Urinary bladder (tissue), 4 donors: ENCODE results near the gene CHCHD6. TPM values are rescaled to one million over a fixed set of nuclear protein-coding genes. Genes with fewer than 3 reads are reported as not detected.

Experiments
- DNase-seq: peaks from one replicate; pipeline ENCODE4 v3.0.0-alpha.2; 2015; ENCODE audit errors: extremely low spot score
- H3K27ac ChIP-seq: one replicate; pipeline ENCODE4 v1.5.1; 2013; ENCODE audit warnings: low read depth, mild to moderate bottlenecking, moderate library complexity
- H3K36me3 ChIP-seq: one replicate; pipeline ENCODE4 v1.6.1; 2013; ENCODE audit warnings: mild to moderate bottlenecking, moderate library complexity; ENCODE audit not compliant: insufficient read depth
- H3K4me1 ChIP-seq: one replicate; pipeline ENCODE4 v1.6.1; 2013; ENCODE audit warnings: mild to moderate bottlenecking, moderate library complexity; ENCODE audit not compliant: insufficient read depth
- H3K4me3 ChIP-seq: one replicate; pipeline ENCODE4 v1.5.1; 2013; ENCODE audit warnings: low read depth, low read length
- WGBS: extraction: QIAGEN DNeasy Blood & Tissue Kit; methylation state at CpG from one replicate; pipeline ENCODE4 v1.1.7; 2013; 5-methylcytosine and 5-hydroxymethylcytosine counted together
- polyA plus RNA-seq: library from polyadenylated mRNA; stranded (reverse); fragments of 200-250 nt; gene quantifications from one replicate; pipeline ENCODE4 v1.2.3, GENCODE V29; 2013
- total RNA-seq: library from RNA; depleted of rRNA; stranded (reverse); fragments of >200 nt; gene quantifications from one replicate; pipeline ENCODE4 v1.2.3, GENCODE V29; 2014
- donor health status: healthy with polysubstance abuse.
- donor health status: healthy.

Gene CHCHD6
- total and polyA plus RNA-seq, 2 donors = 5.4 to 20.9 TPM

- whole genome bisulfite sequencing = 91% methylated on average over 10 of the region's 10 CpGs
- H3K4me1 ChIP-seq = no peaks in the 10 kb centered on the region
- no peak for DNase-seq
- H3K27ac ChIP-seq = no peak overlapping the region
- no peaks in the 10 kb centered on the region for H3K36me3 ChIP-seq
- H3K4me3 ChIP-seq = no peak overlapping the region
Observed at GRCh38 chr3:126836220-126836860, 132.3 kb downstream of the CHCHD6 start.

GRCh38 chr3:126837773-126838172 lies 133.7 kb downstream of the CHCHD6 start:
- H3K27ac ChIP-seq = no peak overlapping the region
- H3K4me3 ChIP-seq = no peak overlapping the region
- no peak for DNase-seq
- no peaks in the 10 kb centered on the region for H3K36me3 ChIP-seq
- H3K4me1 ChIP-seq = no peaks in the 10 kb centered on the region
- WGBS = 89% methylated on average over 4 of the region's 4 CpGs

- H3K4me3 ChIP-seq = no peak overlapping the region
- no peak for DNase-seq
- H3K4me1 ChIP-seq = no peaks in the 10 kb centered on the region
- H3K27ac ChIP-seq = no peak overlapping the region
- WGBS = 89% methylated on average over 2 of the region's 2 CpGs
- no peaks in the 10 kb centered on the region for H3K36me3 ChIP-seq
Observed at GRCh38 chr3:126845920-126846715, 142.1 kb downstream of the CHCHD6 start.

DNA sequence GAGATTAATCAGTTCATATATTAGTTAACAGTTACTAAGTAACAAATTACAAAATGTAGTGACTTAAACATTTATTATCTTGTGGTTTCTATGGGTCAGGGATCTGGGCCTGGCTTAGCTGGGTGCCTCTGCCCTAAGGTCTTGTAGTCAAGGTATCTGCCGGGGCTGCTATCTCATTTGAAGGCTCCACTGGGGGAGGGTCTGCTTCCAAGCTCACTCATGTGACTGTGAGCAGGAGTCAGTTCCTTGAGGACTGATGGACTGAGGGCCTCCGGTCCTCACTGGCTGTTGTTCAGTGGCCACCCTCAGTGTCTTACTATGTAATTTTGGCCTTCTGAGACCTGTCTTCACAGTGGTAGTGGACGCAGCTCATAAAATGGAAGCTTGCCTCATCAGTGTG lies 143.0 kb downstream of the CHCHD6 start:
- Histone ChIP-seq H3K4me1 (no peaks in the 10 kb centered on the region), H3K36me3 (no peaks in the 10 kb centered on the region), H3K27ac (no peak overlapping the region), H3K4me3 (no peak overlapping the region)
- DNase-seq = no peak
- WGBS = 99% methylated on average over 3 of the region's 3 CpGs

- Histone ChIP-seq H3K27ac (no peak overlapping the region), H3K4me1 (no peaks in the 10 kb centered on the region), H3K36me3 (no peaks in the 10 kb centered on the region), H3K4me3 (no peak overlapping the region)
- no peak for DNase-seq
- WGBS = 93% methylated on average over 6 of the region's 6 CpGs
Observed at GRCh38 chr3:126848991-126849390, 145.0 kb downstream of the CHCHD6 start.

- H3K36me3 ChIP-seq = no peaks in the 10 kb centered on the region
- 97% methylated on average over 6 of the region's 6 CpGs for WGBS
- no peak for DNase-seq
Observed at GRCh38 chr3:126849768-126850167, 145.7 kb downstream of the CHCHD6 start.

GRCh38 chr3:126850370-126851085 lies 146.5 kb downstream of the CHCHD6 start:
- Histone ChIP-seq H3K4me1 (no peaks in the 10 kb centered on the region), H3K36me3 (no peaks in the 10 kb centered on the region), H3K27ac (no peak overlapping the region), H3K4me3 (no peak overlapping the region)
- DNase-seq = no peak
- 56% methylated on average over 10 of the region's 10 CpGs for WGBS

More at GRCh38 chr3:126849768-126850167, 145.7 kb downstream of the CHCHD6 start:
- no peak overlapping the region for H3K4me3 ChIP-seq
- H3K27ac ChIP-seq = no peak overlapping the region
- H3K4me1 ChIP-seq = no peaks in the 10 kb centered on the region

GRCh38 chr3:126851382-126851781 lies 147.3 kb downstream of the CHCHD6 start:
- Histone ChIP-seq H3K36me3 (no peaks in the 10 kb centered on the region), H3K4me1 (no peaks in the 10 kb centered on the region), H3K27ac (no peak overlapping the region), H3K4me3 (no peak overlapping the region)
- no peak for DNase-seq
- WGBS = 95% methylated on average over 6 of the region's 6 CpGs

GRCh38 chr3:126851934-126852333 lies 147.9 kb downstream of the CHCHD6 start:
- Histone ChIP-seq H3K36me3 (no peaks in the 10 kb centered on the region), H3K27ac (no peak overlapping the region), H3K4me1 (no peaks in the 10 kb centered on the region), H3K4me3 (no peak overlapping the region)
- WGBS = 96% methylated on average over 6 of the region's 6 CpGs
- DNase-seq = no peak

- Histone ChIP-seq H3K4me1 (no peaks in the 10 kb centered on the region), H3K27ac (no peak overlapping the region), H3K4me3 (no peak overlapping the region), H3K36me3 (no peaks in the 10 kb centered on the region)
- no peak for DNase-seq
- WGBS = 89% methylated on average over 10 of the region's 10 CpGs
Observed at GRCh38 chr3:126852511-126852910, 148.5 kb downstream of the CHCHD6 start.

GRCh38 chr3:126854666-126855065 lies 150.6 kb downstream of the CHCHD6 start:
- no peak for DNase-seq
- Histone ChIP-seq H3K4me1 (no peaks in the 10 kb centered on the region), H3K36me3 (no peaks in the 10 kb centered on the region), H3K27ac (no peak overlapping the region), H3K4me3 (no peak overlapping the region)
- 87% methylated on average over 5 of the region's 5 CpGs for WGBS

DNA sequence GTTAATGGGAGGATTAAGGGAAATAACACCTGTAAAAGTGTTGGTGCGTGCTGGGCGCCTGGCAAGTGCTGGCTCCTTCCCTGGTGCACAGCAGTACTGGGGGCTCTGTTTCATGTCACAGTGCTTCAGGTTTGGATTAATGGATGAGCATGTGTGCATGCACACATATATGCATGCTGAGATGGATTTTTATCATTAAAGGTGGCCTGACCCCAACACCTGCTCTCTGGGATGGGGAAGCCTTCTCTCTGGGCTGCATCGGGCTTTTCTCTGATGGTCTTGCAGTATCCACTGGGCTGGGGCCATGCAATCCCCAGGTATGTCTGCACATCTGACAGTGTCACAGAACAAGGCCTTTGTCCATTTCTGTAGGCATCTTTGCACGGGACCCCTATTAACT lies 151.3 kb downstream of the CHCHD6 start:
- Histone ChIP-seq H3K4me1 (no peaks in the 10 kb centered on the region), H3K36me3 (no peaks in the 10 kb centered on the region), H3K4me3 (no peak overlapping the region), H3K27ac (no peak overlapping the region)
- DNase-seq = no peak
- 97% methylated on average over 4 of the region's 4 CpGs for WGBS

DNA sequence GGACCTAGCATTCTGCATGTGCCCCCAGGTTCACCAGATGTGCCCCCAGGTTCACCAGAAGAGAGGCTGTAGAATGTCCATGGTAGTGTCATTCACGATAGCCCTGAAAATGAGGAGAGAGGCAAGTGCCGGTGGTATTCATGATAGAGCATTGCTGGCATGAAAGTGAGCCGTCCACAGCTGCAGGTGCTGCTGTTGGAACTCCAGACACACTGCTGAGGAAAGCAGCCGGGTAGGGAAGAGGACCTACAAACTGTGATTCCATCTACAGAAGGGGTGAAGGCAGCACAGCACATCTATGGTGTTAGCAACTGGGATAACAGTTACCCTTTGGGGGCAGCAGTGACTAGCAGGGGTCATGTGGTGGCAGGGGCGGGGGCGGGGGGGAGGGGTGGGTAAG lies 153.9 kb downstream of the CHCHD6 start:
- Histone ChIP-seq H3K36me3 (no peaks in the 10 kb centered on the region), H3K4me1 (no peaks in the 10 kb centered on the region), H3K27ac (no peak overlapping the region), H3K4me3 (no peak overlapping the region)
- DNase-seq = no peak
- WGBS = 91% methylated on average over 6 of the region's 6 CpGs

GRCh38 chr3:126858401-126858800 lies 154.4 kb downstream of the CHCHD6 start:
- Histone ChIP-seq H3K27ac (no peak overlapping the region), H3K36me3 (no peaks in the 10 kb centered on the region), H3K4me1 (no peaks in the 10 kb centered on the region), H3K4me3 (no peak overlapping the region)
- DNase-seq = no peak
- WGBS = 91% methylated on average over 11 of the region's 11 CpGs
